ENCODE results near the gene TVP23A. TPM values are rescaled to one million over a fixed set of nuclear protein-coding genes. Genes with fewer than 3 reads are reported as not detected.

Gene TVP23A
- total RNA-seq, 1 donor from 2014 or later, result 6.9 TPM

- no peak for DNase-seq (ENCODE audit: low read depth, low spot score)
- Mint-ChIP-seq H3K36me3 (ENCODE audit: low read depth) (peaks cover 2% of the 10 kb centered on the region), H3K9me3 (peaks cover 3% of the 10 kb centered on the region), H3K27ac (ENCODE audit: unreplicated experiment) (no peak overlapping the region), H3K4me3 (no peak overlapping the region), H3K4me1 (no peaks in the 10 kb centered on the region), H3K27me3 (ENCODE audit: low read depth) (no peaks in the 10 kb centered on the region)
- TF ChIP-seq CTCF (conservative IDR thresholded peaks at IDR 0.05), result no peak
These were observed 89.2 kb downstream of the TVP23A start for GRCh38 chr16:10729104-10730048.

- TF ChIP-seq CTCF (conservative IDR thresholded peaks at IDR 0.05), result no peak
- H3K27me3 Mint-ChIP-seq (ENCODE audit: low read depth), result no peaks in the 10 kb centered on the region
- DNase-seq (ENCODE audit: low read depth, low spot score), result no peak
- H3K4me1 Mint-ChIP-seq, result no peaks in the 10 kb centered on the region
- H3K9me3 Mint-ChIP-seq, result peaks cover 1% of the 10 kb centered on the region
- H3K36me3 Mint-ChIP-seq (ENCODE audit: low read depth), result peaks cover under 1% of the 10 kb centered on the region
- no peak overlapping the region for H3K27ac Mint-ChIP-seq (ENCODE audit: unreplicated experiment)
- H3K4me3 Mint-ChIP-seq, result no peak overlapping the region
These were observed 90.3 kb downstream of the TVP23A start for GRCh38 chr16:10728003-10728887.

Other genes with a start within 250 kb of the TVP23A start
- 23.4 and 28.1 TPM in 2 replicates for gene EMP2, start 238.2 kb downstream of the TVP23A start, total RNA-seq
- gene TEKT5, start 123.9 kb downstream of the TVP23A start, total RNA-seq, result 0.25 and 0.68 TPM in 2 replicates
- gene NUBP1, start 75.0 kb downstream of the TVP23A start, total RNA-seq, result 32.9 and 38.6 TPM in 2 replicates
- gene CIITA, start 58.4 kb upstream of the TVP23A start, total RNA-seq, result not detected in 2 replicates
- gene DEXI, start 123.7 kb upstream of the TVP23A start, total RNA-seq, result 35.6 and 38.3 TPM in 2 replicates
- 21.3 and 26.0 TPM in 2 replicates for gene CLEC16A, start 125.8 kb upstream of the TVP23A start, total RNA-seq